Astrocyte (in vitro differentiated cells and primary cell): ENCODE measurements around the gene LGI2.
"Not testable (repeated sequence)": the region's sequence is repeated elsewhere in the genome, so short reads cannot be mapped to it uniquely, and the experiment has no call there.

Experiments
- EZH2 ChIP-seq: IDR thresholded peaks from 2 replicates; pipeline ENCODE4 v1.6.1; 2012; ENCODE audit warnings: mild to moderate bottlenecking, low read length, inconsistent platforms; ENCODE audit not compliant: insufficient read depth
- TF ChIP-seq, protein P1 (sequence below): IDR thresholded peaks from 2 replicates; pipeline ENCODE4 v1.5.1; 2011; ENCODE audit warnings: low read depth, mild to moderate bottlenecking, inconsistent platforms, low read length, moderate library complexity; ENCODE audit not compliant: insufficient read depth

DNA sequence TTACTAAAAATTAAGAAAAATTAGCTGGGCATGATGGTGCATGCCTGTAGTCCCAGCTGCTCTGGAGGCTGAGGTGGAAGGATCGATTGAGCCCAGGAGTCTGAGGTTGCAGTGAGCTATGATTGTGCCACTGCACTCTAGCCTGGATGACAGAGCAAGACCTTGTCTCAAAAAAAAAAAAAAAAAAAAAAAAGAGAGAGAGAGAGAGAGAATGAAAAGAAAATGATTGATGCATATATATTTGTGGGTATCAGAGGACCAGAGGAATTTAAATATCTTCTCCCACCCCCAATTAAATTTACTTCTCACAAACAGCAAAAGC lies 16.1 kb downstream of the LGI2 start:
- TF ChIP-seq EZH2, result not testable (repeated sequence)
- TF ChIP-seq, protein P1, sequence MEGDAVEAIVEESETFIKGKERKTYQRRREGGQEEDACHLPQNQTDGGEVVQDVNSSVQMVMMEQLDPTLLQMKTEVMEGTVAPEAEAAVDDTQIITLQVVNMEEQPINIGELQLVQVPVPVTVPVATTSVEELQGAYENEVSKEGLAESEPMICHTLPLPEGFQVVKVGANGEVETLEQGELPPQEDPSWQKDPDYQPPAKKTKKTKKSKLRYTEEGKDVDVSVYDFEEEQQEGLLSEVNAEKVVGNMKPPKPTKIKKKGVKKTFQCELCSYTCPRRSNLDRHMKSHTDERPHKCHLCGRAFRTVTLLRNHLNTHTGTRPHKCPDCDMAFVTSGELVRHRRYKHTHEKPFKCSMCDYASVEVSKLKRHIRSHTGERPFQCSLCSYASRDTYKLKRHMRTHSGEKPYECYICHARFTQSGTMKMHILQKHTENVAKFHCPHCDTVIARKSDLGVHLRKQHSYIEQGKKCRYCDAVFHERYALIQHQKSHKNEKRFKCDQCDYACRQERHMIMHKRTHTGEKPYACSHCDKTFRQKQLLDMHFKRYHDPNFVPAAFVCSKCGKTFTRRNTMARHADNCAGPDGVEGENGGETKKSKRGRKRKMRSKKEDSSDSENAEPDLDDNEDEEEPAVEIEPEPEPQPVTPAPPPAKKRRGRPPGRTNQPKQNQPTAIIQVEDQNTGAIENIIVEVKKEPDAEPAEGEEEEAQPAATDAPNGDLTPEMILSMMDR, result not testable (repeated sequence)
